Measurements from ENCODE around the gene SERPINA1.
"Not testable (repeated sequence)": the region's sequence is repeated elsewhere in the genome, so short reads cannot be mapped to it uniquely, and the experiment has no call there.

The SERPINA1 gene

DNA sequence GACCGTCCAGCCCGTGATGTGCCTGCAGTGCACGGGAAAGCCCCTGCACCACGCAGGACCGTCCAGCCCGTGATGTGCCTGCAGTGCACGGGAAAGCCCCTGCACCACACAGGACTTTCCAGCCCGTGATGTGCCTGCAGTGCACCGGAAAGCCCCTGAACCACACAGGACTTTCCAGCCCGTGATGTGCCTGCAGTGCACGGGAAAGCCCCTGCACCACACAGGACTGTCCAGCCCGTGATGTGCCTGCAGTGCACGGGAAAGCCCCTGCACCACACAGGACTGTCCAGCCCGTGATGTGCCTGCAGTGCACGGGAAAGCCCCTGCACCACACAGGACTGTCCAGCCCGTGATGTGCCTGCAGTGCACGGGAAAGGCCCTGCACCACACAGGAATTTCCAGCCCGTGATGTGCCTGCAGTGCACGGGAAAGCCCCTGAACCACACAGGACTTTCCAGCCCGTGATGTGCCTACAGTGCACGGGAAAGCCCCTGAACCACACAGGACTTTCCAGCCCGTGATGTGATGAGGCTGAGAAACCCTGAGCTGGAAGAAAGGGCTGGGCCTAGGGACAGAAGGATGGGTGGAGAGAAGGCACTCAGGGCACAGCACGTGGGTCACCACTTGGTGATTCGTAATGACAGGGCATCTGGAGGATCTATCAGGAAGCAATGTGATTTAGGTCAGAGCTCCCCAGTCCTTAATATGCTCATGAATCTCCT is 42.2 kb downstream of the SERPINA1 start:
- not testable (repeated sequence) for DNase-seq (ENCODE audit: low read depth in 2 of 2)

DNA sequence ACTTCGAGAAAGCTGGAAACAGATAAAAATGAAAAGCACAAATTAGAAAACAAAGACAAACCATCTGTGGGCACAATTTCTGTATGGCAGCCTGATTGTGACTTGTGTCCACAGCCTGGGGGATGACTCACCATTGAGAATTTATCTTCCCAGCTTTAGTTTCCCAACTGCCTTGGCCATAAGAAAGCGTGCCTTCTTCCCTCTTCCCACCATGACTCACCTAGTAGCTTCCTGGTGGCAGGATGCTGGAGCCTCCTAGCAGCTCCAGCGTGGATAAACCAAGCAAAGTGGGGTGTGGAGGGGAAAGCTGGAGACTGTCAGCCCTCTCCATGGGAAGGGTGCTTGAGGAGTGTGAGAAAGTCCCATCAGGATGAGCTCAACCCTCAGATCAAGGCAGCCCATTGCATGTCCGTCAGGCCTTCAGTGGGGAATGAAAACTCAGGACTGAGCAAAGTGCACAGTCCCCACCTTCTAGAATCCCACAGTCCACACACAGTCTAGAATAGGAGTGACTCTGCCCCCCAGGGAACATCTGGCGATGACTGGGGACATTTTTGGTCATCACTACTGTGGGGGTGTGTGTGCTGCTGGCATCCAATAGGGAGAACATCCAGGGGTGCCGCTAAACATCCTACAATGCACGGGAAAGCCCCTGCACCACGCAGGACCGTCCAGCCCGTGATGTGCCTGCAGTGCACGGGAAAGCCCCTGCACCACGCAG is 42.9 kb downstream of the SERPINA1 start:
- peak; percentile 63 to 66 for DNase-seq (ENCODE audit: low read depth in 2 of 2)

- DNase-seq (ENCODE audit: low read depth in 2 of 2) = no peak
Measured at GRCh38 chr14:94344389-94344788, 44.0 kb downstream of the SERPINA1 start.

GRCh38 chr14:94343238-94344005 is 45.0 kb downstream of the SERPINA1 start:
- DNase-seq (ENCODE audit: low read depth in 2 of 2) = no peak

DNA sequence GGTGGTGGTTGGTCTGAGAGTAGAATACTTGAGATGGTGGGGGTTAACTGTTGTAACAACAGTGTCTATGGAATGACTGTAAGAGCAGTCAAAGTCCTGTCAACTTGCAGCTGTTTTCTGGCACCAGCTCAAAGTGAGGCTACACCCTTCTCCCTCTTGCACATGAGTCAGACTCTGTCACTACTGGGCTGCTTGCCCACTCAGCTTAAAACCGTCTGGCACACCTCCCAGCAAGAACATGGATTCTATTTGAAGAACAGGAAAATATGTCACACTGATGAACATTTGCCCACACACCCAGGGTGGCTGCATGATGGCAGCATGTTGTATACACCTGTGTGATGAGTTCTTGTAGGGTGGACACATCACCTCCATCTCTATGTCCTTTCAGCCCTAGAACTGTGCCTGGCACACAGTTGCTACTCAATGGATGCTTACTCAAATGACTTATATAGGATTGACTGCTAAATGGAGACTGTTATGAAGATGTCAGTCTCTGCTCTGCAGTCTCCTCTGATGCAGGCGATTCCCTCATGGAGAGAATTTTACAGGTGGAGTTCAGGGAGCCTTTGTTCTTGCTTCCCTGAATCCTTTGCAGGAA is 46.0 kb downstream of the SERPINA1 start:
- peak; percentile 98 for DNase-seq (ENCODE audit: low read depth in 2 of 2)

- DNase-seq (ENCODE audit: low read depth in 2 of 2) = no peak
Measured at GRCh38 chr14:94341656-94342333, 46.6 kb downstream of the SERPINA1 start.

- DNase-seq (ENCODE audit: low read depth in 2 of 2) = no peak
Measured at GRCh38 chr14:94340533-94340932, 47.9 kb downstream of the SERPINA1 start.

- no peak for DNase-seq (ENCODE audit: low read depth in 2 of 2)
Measured at GRCh38 chr14:94338023-94338422, 50.4 kb downstream of the SERPINA1 start.

DNA sequence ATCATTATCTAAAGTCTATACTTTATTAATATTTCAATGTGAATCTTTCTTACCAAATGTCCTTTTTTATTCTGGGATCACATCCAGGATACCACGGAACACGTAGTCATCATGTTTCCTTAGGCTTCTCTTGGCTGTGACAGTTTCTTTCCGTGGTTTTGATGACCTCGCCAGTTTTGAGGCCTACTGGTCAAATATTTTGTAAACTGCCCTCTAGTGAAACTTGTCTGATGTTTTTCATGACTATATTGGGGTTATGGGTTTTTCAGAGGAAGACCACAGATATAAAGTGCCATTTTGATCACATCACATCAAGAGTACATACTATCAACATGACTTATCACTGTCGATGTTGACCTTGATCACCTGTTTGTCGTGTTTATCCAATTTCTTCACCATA is 51.1 kb downstream of the SERPINA1 start:
- DNase-seq (ENCODE audit: low read depth in 2 of 2) = peak in 1 of 2 experiments; percentile 2

DNA sequence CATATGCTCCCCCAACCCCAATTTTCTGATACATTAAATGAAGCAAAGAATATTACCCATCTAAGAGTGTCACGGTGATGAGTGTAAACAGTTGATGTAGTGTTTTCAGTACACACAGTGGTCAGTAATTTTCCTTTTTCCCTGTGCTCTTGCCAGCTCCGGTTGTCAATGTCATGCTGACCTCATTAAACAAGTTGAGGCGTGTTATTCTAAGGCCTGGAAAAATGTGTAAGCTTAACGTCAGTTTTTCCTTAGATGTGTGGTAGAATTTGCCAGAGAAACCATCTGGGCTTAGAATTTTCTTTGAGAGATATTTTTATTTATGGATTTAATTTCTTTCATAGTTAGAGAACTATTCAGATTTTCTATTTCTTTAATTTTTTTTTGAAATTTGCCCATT is 53.5 kb downstream of the SERPINA1 start:
- DNase-seq (ENCODE audit: low read depth in 2 of 2) = no peak

- no peak for DNase-seq (ENCODE audit: low read depth in 2 of 2)
Measured at GRCh38 chr14:94332587-94332986, 55.8 kb downstream of the SERPINA1 start.

GRCh38 chr14:94332063-94332583 is 56.3 kb downstream of the SERPINA1 start:
- DNase-seq (ENCODE audit: low read depth in 2 of 2) = no peak

- DNase-seq (ENCODE audit: low read depth in 2 of 2) = no peak
Measured at GRCh38 chr14:94331462-94331861, 56.9 kb downstream of the SERPINA1 start.

DNA sequence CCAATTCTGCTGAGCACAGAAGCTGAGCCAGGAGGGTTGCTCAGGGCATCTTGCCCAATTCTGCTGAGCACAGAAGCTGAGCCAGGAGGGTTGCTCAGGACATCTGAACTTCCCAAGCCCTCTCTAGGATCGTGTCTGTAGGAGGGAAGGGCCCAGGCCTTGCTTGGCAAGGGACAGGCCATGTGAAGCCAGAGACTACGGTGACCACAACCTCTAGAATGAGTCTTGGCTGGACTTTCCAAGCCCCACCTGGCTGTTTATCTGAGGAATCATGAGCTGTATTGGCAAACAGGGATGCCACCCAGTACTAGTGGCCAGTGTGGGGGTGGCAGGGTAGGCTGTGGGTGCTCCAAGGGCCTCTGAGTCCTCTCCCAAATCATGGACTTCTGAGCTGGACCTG is 57.5 kb downstream of the SERPINA1 start:
- no peak for DNase-seq (ENCODE audit: low read depth in 2 of 2)

GRCh38 chr14:94330432-94330831 is 58.0 kb downstream of the SERPINA1 start:
- no peak for DNase-seq (ENCODE audit: low read depth in 2 of 2)

DNA sequence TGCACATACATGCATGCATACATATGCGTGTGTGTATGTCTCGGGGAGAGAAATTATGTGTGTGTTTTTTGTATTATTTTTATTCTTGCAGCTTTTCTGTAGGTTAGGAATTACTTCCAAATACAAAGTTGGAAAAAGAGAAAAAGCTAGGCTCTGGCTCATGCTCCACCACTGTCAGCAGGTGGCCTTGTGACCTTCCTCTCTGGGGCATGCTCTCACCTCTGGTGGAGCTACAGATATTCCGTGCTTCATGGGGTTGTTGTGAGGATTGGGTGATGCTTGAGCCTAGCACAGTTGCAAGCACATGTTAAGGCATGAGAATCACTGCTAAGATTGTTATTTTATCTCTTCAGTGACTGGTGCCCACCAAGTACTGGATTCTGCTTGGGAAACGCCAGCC is 58.5 kb downstream of the SERPINA1 start:
- no peak for DNase-seq (ENCODE audit: low read depth in 2 of 2)

- DNase-seq (ENCODE audit: low read depth in 2 of 2) = no peak
Measured at GRCh38 chr14:94328196-94328595, 60.2 kb downstream of the SERPINA1 start.
